ENCODE data around the gene UTP15. TPM values are rescaled to one million over a fixed set of nuclear protein-coding genes. Genes with fewer than 3 reads are reported as not detected.

The UTP15 gene
- polyA plus RNA-seq, 3 donors from 2014 or later, result 1.5 to 7.8 (median 4.1) TPM

Other genes with a start within 250 kb of the UTP15 start
- gene FOXD1, start 117.0 kb upstream of the UTP15 start, polyA plus RNA-seq, result not detected
- 100 to 1,000 TPM; 483 to 591 (median 494) TPM for gene BTF3, start 67.3 kb upstream of the UTP15 start, polyA plus RNA-seq
- gene ANKRA2, start 104 bp upstream of the UTP15 start, polyA plus RNA-seq, result 10 to 100 TPM; 15.6 to 23.0 (median 16.5) TPM
- under 1 TPM in 2 of 3 donors, not detected in 1; 0.66 to 0.85 TPM for gene ARHGEF28, start 60.5 kb downstream of the UTP15 start, polyA plus RNA-seq

Measured in immature natural killer cell (primary cell).